Activated CD8-positive, alpha-beta memory T cell treated with anti-CD3 and anti-CD28 coated beads for 24 hours (primary cell): ENCODE results near the gene ZDHHC14.

ENCODE experiments used
- DNase-seq: peaks from one replicate; pipeline ENCODE4 v3.0.0-alpha.2; 2020

ZDHHC14 gene

GRCh38 chr6:157606516-157606915 is 225.5 kb downstream of the ZDHHC14 start:
- no peak for DNase-seq

GRCh38 chr6:157607317-157608109 is 226.5 kb downstream of the ZDHHC14 start:
- no peak for DNase-seq

DNA sequence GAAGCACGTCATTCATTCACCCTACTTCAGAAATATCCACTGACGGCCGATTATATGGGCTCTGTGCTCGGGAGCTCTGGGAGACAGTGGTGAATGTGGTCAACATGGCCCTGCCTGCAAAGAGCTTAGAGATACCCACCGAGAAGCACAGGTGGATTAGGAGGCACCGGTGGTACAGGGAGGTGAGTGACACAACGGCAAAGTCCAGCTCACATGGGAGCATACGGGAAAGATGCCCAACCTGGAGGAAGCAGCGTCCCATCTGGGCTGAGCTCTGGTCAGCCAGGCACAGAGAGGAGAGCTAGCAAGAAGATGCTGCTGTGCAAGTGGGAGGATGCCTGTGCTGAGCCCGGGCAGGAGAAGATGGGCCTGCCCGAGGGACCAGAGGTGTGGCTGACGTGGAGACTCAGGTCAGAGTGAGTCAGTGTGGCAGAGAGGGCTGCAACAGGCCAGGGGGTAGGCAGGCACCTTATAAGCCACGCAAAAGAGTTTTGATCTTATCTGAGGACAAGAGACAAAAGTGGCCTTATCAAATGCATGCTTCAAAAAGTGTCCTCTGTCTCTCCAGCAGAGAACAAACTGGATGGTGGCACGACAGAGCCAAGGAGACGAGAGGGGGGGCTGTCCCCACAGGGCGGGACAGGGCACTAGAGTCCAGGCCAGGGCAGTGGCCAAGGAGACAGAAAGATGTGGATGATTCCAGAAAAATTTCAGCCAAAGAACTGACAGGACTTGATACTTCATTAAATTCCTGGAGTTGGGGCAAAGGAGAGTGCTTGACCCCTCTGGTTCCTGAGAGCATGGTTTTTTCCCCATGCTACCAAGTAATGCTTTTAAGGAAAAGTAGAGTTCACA is 227.5 kb downstream of the ZDHHC14 start:
- DNase-seq = no peak

DNA sequence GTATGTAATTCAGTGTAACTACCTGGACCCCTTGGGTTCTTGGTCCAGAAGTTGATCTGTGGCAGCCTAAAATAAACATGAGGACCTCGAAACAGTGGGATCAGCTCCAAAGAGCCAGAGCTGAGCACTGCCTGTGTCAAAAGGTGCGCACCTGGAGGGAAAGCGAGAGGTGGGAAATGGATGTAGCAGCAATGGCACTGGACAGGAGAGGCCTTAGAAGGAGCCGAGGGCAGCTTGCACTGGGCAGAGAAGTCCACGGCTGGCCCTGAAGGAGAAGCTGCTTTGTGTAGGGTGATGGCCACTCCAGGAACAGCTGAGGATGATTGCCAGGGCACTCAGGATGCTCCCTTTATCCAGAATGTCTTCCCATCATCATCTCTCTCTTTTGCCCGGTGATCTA is 228.1 kb downstream of the ZDHHC14 start:
- no peak for DNase-seq

DNA sequence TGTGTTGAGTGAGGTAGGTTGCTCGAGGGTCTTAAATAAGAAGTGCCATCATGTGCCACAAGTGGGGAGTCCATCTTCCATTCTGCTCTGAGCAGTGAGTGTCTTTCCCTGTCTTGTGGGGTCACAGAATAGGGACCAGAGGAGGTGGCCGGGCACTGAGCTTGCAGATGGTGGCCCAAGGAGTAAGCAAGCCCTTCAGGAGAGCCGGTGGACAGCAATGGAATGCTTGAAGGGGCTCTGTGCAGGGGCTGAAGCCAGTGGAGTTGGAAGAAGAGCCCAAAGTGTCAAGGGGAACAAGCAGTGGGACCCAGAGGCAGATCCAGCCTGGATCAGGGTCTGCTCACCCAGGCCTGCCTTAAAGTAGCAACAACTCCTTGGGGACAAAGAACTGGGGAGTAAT is 228.6 kb downstream of the ZDHHC14 start:
- no peak for DNase-seq

DNA sequence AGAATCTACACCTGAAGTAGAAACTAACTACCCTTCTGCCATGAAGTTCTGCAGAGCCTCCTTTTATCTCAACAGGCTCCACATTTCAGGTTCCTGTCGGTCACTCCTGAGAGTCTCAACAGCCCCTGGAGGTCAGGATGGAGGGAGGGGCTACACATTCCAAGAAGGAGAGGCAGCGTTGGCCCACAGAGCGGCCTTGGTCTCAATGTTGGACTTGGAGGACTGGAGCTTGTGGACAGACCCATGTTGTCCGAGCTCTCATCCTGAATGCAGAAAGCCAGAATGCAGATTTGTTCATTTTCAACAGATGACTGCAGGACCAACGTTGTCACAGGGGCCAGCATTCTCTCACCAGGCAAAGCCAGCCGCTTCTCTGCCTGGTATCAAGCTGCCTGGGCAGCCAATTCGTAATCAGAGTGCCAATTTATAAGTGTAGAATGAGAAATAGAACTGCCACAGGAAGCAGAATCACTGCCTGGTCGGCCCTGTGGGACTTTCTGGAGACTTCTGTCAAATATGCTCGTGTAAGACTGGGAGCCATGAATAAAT is 229.5 kb downstream of the ZDHHC14 start:
- DNase-seq = no peak

GRCh38 chr6:157611406-157611805 is 230.4 kb downstream of the ZDHHC14 start:
- no peak for DNase-seq

DNA sequence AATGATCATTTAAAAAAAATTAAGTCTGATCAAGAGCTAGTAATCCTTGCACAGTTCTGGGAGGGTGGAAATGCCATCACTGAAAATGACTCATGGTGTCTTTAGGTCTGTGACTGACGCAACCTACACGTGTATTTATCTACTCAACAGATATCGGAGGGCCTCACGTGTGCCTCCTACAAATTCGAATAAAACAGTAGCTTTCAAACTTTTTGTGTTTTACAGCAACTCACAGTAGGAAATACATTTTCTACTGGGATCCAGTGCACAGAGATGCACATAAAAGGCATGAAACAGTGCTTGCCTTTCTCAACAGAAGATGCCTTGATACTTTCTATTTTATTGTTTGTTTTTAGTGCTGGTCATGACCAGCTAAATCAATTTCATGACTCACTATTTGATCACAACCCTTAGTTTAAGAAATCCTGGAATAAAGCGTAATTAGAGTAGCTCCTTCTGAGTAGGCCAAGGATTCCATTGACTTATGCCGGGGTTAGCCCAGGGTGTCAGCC is 232.1 kb downstream of the ZDHHC14 start:
- no peak for DNase-seq

DNA sequence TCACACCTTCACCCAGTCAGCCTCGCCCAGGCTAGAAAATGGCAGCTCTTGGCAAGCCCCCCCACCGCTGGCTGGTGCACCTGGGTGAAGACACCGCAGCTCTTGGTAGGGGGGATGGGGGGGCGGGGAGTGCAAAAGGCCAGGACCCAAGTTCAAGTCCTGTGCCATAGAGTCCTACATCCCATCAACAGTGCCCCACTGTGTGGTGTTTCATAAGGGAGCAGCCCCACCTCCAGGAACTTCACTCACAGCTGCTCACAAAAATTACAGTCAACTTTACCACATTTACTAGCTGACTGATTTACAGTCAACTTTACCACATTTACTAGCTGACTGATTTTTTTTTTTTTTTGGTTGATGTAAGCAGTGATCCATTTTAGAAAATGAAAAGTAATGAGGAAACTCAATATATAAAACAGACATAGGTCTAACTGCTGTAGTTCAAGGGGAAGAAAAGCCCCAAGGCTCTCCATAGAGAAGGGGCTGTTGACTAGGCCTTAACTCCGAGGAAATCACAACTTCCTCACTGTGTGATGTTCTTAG is 233.1 kb downstream of the ZDHHC14 start:
- DNase-seq = no peak

DNA sequence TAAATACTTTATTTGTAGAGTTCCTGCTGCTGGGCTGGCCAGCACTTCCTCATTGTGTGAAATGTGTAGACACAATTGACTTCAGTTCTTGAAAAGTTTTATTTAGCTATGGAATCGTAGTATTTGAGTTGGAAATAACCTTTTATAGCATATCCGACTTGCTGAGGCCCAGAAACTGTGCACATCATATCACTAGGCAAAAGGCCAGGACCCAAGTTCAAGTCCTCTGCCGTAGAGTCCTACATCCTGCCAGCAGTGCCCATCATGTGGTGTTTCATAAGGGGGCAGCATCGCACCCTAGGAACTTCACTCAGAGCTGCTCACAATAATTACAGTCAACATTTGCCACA is 234.4 kb downstream of the ZDHHC14 start:
- no peak for DNase-seq

DNA sequence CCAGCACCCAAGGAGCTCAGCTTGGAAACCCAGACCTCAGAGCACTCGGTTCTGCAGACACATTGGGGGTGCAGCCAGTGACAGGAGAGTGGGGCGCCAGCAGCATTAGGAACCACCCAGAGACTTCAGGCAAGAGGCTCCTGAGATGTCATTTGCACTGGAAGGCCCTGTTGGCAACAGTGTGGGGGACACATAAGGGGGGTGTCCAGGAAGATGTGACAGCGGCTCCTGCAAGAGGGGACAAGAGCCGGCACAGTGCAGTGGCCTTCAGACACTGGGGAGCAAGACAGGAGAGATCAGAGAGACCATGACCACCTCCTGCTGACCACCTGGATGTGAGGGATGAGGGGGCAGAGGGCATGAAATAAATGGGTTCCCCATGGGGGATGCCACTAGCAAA is 235.0 kb downstream of the ZDHHC14 start:
- DNase-seq = no peak

- DNase-seq = no peak
Observed at GRCh38 chr6:157620944-157621343, 240.0 kb downstream of the ZDHHC14 start.

GRCh38 chr6:157621406-157621805 is 240.4 kb downstream of the ZDHHC14 start:
- no peak for DNase-seq

GRCh38 chr6:157622427-157622826 is 241.4 kb downstream of the ZDHHC14 start:
- no peak for DNase-seq

- DNase-seq = no peak
Observed at GRCh38 chr6:157625111-157625510, 244.1 kb downstream of the ZDHHC14 start.

GRCh38 chr6:157625764-157626163 is 244.8 kb downstream of the ZDHHC14 start:
- no peak for DNase-seq

GRCh38 chr6:157627195-157627966 is 246.4 kb downstream of the ZDHHC14 start:
- no peak for DNase-seq

DNA sequence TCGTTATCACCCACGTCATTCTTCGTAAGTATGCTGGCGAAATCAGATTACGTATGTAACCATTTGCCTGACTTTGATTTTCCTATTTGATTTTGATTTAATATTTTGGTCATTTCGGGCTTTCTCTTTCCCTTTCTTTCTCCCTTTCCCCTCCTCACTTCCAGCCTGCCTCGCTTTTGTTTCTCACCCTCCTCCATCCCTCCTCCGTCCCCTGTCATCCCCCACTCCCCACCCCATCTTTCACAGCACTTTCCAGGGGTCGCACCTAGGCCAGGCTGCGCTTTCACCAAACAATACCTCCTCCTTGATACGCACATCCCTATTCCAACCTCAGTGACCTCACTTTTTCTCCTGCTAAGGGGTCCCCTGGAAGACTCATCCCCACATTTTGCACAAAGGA is 247.5 kb downstream of the ZDHHC14 start:
- no peak for DNase-seq

- no peak for DNase-seq
Observed at GRCh38 chr6:157629220-157629619, 248.2 kb downstream of the ZDHHC14 start.

GRCh38 chr6:157630463-157631080 is 249.6 kb downstream of the ZDHHC14 start:
- no peak for DNase-seq

- no peak for DNase-seq
Observed at GRCh38 chr6:157631412-157631811, 250.4 kb downstream of the ZDHHC14 start.
